ENCODE results near the gene DIPK1C. TPM values are rescaled to one million over a fixed set of nuclear protein-coding genes. Genes with fewer than 3 reads are reported as not detected.

DIPK1C gene
- total and polyA plus RNA-seq, 2 donors (not counting 1 experiment from before 2014, with no cell fraction given) = not detected

- no peaks in the 10 kb centered on the region for H3K27me3 ChIP-seq (ENCODE audit: control insufficient read depth, insufficient read depth, low read length)
- H3K36me3 ChIP-seq (ENCODE audit: control insufficient read depth, insufficient read depth, low read length) = no peaks in the 10 kb centered on the region
These were observed 37.3 kb downstream of the DIPK1C start for GRCh38 chr18:74419761-74420160.

GRCh38 chr18:74418023-74418422 lies 39.1 kb downstream of the DIPK1C start:
- Histone ChIP-seq H3K79me2 (ENCODE audit: control insufficient read depth, insufficient read depth, low read length) (no peaks in the 10 kb centered on the region), H3K4me3 (replicated peaks in 1 of 4; ENCODE audit: control extremely low read depth in 1 of 4, insufficient read depth in 1 of 4, low read depth in 3 of 4, low read length in 4 of 4) (no peak overlapping the region), H2AFZ (ENCODE audit: low read length) (no peak overlapping the region), H3K4me1 (ENCODE audit: control insufficient read depth, extremely low read depth, insufficient read depth, low read length) (no peaks in the 10 kb centered on the region), H3K4me2 (ENCODE audit: extremely low read depth, insufficient read depth, low read length) (no peak overlapping the region), H3K36me3 (ENCODE audit: control insufficient read depth, insufficient read depth, low read length) (no peaks in the 10 kb centered on the region), H3K27ac (ENCODE audit: insufficient read depth, low read length) (no peak overlapping the region), H3K9me3 (ENCODE audit: control insufficient read depth, insufficient read depth, low read depth, low read length) (no peaks in the 10 kb centered on the region), H4K20me1 (ENCODE audit: control insufficient read depth, extremely low read depth, insufficient read depth, low read length) (no peaks in the 10 kb centered on the region), H3K9ac (ENCODE audit: insufficient read depth, low read length) (no peak overlapping the region), H3K27me3 (ENCODE audit: control insufficient read depth, insufficient read depth, low read length) (no peaks in the 10 kb centered on the region)
- DNase-seq (ENCODE audit: low read depth in 2 of 2) = no peak
- TF ChIP-seq EZH2 (IDR thresholded peaks at IDR 0.05; ENCODE audit: low read length, missing control alignments) = no peak
- no peak for TF ChIP-seq CTCF (conservative IDR thresholded peaks at IDR 0.05 in 1 of 2, IDR thresholded peaks at IDR 0.05 in 1 of 2; ENCODE audit: low read depth in 1 of 2, low read length in 2 of 2)

More at GRCh38 chr18:74419761-74420160, 37.3 kb downstream of the DIPK1C start:
- Histone ChIP-seq H3K27ac (ENCODE audit: insufficient read depth, low read length) (no peak overlapping the region), H2AFZ (ENCODE audit: low read length) (no peak overlapping the region), H3K9ac (ENCODE audit: insufficient read depth, low read length) (no peak overlapping the region), H3K79me2 (ENCODE audit: control insufficient read depth, insufficient read depth, low read length) (no peaks in the 10 kb centered on the region), H3K9me3 (ENCODE audit: control insufficient read depth, insufficient read depth, low read depth, low read length) (no peaks in the 10 kb centered on the region), H3K4me1 (ENCODE audit: control insufficient read depth, extremely low read depth, insufficient read depth, low read length) (no peaks in the 10 kb centered on the region), H3K4me2 (ENCODE audit: extremely low read depth, insufficient read depth, low read length) (no peak overlapping the region), H4K20me1 (ENCODE audit: control insufficient read depth, extremely low read depth, insufficient read depth, low read length) (no peaks in the 10 kb centered on the region), H3K4me3 (replicated peaks in 1 of 4; ENCODE audit: control extremely low read depth in 1 of 4, insufficient read depth in 1 of 4, low read depth in 3 of 4, low read length in 4 of 4) (no peak overlapping the region)
- no peak for TF ChIP-seq EZH2 (IDR thresholded peaks at IDR 0.05; ENCODE audit: low read length, missing control alignments)
- no peak for TF ChIP-seq CTCF (conservative IDR thresholded peaks at IDR 0.05 in 1 of 2, IDR thresholded peaks at IDR 0.05 in 1 of 2; ENCODE audit: low read depth in 1 of 2, low read length in 2 of 2)
- no peak for DNase-seq (ENCODE audit: low read depth in 2 of 2)

- DNase-seq (ENCODE audit: low read depth in 2 of 2) = no peak
- no peaks in the 10 kb centered on the region for H3K4me1 ChIP-seq (ENCODE audit: control insufficient read depth, extremely low read depth, insufficient read depth, low read length)
- TF ChIP-seq CTCF (conservative IDR thresholded peaks at IDR 0.05 in 1 of 2, IDR thresholded peaks at IDR 0.05 in 1 of 2; ENCODE audit: low read depth in 1 of 2, low read length in 2 of 2) (no peak), EZH2 (IDR thresholded peaks at IDR 0.05; ENCODE audit: low read length, missing control alignments) (no peak)
- no peak overlapping the region for H3K9ac ChIP-seq (ENCODE audit: insufficient read depth, low read length)
- no peaks in the 10 kb centered on the region for H4K20me1 ChIP-seq (ENCODE audit: control insufficient read depth, extremely low read depth, insufficient read depth, low read length)
- no peaks in the 10 kb centered on the region for H3K27me3 ChIP-seq (ENCODE audit: control insufficient read depth, insufficient read depth, low read length)
- no peak overlapping the region for H3K4me3 ChIP-seq (replicated peaks in 1 of 4; ENCODE audit: control extremely low read depth in 1 of 4, insufficient read depth in 1 of 4, low read depth in 3 of 4, low read length in 4 of 4)
- H3K36me3 ChIP-seq (ENCODE audit: control insufficient read depth, insufficient read depth, low read length) = no peaks in the 10 kb centered on the region
- no peak overlapping the region for H2AFZ ChIP-seq (ENCODE audit: low read length)
- no peak overlapping the region for H3K4me2 ChIP-seq (ENCODE audit: extremely low read depth, insufficient read depth, low read length)
- no peaks in the 10 kb centered on the region for H3K9me3 ChIP-seq (ENCODE audit: control insufficient read depth, insufficient read depth, low read depth, low read length)
- no peaks in the 10 kb centered on the region for H3K79me2 ChIP-seq (ENCODE audit: control insufficient read depth, insufficient read depth, low read length)
- no peak overlapping the region for H3K27ac ChIP-seq (ENCODE audit: insufficient read depth, low read length)
These were observed 41.0 kb downstream of the DIPK1C start for GRCh38 chr18:74416124-74416523.

Data from fibroblast of lung (primary cell).